Activated CD8-positive, alpha-beta memory T cell treated with anti-CD3 and anti-CD28 coated beads, Interleukin-2, amount 50 U/mL, for 24 hours (primary cell): ENCODE measurements around the gene AOPEP.

Experiments
- DNase-seq: peaks from one replicate; pipeline ENCODE4 v3.0.0-alpha.2; 2020; ENCODE audit errors: extremely low read depth

The AOPEP gene

DNA sequence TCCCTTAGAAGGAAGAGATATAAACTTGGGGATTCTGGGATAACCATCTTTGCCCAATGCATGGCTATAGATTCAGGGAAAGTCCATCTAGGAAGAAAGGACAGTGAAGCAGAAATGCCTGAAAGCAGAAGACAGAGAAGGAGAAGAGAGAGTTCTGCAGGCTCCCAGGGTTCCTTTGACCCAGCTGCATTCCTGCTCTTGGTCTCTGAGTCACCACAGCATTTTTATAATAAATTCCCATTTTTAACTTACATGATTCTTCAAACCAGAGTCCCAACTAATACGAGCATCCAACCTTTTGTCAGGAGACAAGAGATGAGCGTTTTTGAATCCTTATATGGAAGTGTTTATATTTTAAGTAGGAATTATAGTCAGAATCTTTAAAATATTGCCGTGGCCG is 12.0 kb upstream of the AOPEP start:
- DNase-seq: no peak

DNA sequence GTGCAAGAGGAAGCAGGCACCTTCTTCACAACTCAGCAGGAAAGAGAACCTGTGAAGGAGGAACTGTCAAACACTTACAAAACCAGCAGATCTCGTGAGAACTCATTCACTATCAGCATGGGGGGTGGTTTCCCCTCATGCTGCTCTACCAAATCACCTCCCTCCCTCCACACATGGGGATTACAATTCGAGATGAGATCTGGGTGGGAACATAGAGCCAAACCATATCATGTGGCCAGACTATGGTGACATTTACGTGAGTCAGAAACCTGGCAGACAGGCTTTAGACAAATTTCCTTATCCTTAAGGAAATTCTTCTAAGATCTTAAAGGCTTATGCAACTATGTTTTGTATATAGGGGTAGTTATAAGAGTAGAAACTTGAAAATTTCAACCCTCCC is 8.7 kb upstream of the AOPEP start:
- no peak for DNase-seq

DNA sequence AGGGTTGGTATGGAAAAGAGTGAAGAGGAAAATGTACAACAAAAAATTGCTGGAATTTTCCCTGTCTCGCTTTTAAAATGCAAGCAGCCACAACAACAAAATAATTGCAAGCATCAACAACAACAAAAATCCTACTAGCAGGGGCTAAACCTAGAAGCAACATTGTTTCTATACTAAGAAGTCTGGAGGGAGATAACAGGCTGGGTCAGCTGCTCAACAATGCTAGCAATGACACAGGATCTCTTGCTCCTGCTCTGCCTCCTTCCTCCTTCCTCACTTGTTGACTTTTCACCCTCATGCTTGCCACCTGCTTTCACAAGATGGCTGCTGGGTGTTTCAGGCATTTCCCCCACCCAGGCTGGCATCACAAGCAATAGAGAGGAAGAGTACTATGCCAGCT is 7.6 kb upstream of the AOPEP start:
- no peak for DNase-seq

DNA sequence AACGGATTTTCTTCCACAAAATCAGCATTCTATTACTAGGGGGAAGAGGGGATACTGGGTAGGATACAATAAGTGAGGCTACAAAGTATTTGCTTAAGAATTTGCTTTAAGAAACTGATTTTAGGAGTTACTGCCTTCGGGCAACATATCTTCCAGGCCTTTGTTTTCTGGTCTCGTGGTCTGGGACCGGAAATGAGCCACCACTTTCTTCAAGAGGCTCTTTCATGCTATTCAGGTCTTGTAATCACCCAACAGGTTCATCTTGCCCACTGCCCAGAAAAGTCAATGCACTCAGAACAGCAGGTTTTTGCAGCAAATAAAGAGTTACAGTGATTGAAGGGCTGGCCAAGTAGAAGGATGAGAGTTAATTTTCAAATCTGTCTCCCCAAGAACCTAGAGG is 6.6 kb upstream of the AOPEP start:
- DNase-seq: no peak

DNA sequence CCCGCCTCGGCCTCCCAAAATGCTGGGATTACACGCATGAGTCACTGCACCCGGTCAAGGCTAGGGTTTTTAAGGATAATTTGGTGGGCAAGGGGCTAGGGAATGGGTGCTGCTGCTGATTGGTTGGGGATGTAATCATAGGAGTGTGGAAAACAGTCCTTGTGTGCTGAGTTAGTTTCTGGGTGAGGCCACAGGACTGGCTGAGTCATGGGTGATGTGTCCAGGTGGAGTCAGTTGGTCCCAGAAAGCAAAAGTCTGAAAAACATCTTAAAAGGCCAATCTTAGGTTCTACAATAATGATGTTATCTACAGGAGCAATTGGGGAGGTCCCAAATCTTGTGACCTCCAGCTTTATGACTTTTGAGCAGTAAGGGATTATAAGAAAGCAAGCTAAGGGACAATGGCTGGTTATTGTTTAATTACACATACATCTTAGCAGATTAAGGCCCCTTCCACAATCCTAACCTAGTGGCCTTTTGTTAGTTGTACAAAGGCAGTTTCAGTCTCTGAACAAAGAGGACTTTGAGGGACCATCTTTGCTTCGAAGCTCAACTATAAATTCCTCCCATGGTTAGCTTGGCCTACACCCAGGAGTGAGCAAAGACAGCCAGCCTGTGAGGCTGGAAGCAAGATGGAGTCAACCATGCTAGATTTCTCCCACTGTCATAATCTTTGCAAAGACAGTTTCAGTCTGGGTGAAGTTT is 5.5 kb upstream of the AOPEP start:
- no peak for DNase-seq

DNA sequence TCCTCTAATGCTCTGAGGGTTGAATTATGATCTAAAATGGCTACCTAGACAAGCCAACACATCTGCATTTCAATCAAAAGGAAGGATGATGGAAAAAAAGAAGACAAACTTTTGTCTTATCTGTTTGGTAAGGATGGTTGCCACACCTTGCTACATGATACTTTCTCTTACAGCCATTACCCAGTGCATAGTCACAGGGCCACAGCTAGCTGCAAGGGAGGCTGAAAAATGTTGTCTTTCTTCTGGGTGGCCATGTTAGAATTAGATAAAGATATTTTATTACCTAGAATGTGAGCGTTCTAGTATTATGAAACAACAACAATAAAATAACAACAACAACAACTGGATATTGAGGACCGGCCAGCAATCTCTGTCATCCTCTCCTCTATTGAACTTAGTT is 4.7 kb upstream of the AOPEP start:
- no peak for DNase-seq

DNA sequence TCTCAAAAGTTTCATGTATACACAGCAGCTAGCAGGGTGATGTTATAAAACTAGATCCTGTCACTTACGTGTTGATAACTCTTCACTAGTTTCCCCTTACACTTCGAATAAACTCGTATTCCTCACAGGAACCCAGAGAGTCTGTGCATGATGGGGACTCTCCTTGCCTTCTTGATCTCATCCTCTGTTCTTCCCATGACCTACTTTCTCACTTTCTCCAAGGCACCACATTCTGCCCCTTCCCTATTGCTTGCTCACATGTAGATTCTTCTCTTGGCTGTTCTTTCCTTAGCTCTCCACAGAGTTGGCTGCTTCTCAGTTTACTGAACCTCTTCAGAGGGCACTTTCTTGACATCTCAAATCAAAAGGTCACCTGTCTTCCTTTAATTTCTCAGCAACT is 1.2 kb upstream of the AOPEP start:
- DNase-seq: no peak

DNA sequence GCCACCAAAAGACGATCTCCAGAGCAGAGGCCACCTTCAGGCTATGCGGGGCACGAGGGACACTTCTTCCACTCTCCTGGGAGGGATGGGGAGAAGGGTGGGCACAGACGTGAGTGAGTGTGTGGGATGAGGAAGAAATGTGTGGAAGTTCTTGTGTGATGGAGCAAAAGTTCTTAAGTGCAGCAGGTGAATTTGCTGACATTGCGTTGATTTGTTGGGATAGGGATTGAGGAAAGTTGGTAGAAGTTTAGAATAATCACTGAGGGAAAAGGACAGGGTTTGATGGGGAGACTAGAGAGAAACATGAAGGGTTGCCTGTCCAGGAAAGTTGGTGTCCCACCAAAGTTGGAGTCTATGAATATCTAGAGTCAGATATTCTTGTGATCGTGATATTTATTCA is 2.2 kb downstream of the AOPEP start:
- no peak for DNase-seq

DNA sequence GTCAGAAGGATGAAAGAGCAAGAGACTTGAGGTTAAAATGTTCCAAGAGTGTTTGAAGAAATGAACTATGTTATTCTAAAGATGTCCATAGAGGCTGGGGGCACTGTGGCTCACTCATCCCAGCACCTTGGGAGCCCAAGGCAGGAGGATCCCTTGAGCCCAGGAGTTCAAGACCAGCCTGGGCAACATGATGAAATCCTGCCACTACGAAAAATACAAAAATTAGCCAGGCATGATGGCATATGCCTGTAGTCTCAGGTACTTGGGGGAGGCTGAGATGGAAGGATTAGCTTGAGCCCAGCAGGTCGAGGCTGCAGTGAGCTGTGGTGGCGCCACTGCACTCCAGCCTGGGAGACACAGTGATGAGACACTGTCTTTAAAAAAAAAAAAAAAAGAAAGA is 2.7 kb downstream of the AOPEP start:
- no peak for DNase-seq

DNA sequence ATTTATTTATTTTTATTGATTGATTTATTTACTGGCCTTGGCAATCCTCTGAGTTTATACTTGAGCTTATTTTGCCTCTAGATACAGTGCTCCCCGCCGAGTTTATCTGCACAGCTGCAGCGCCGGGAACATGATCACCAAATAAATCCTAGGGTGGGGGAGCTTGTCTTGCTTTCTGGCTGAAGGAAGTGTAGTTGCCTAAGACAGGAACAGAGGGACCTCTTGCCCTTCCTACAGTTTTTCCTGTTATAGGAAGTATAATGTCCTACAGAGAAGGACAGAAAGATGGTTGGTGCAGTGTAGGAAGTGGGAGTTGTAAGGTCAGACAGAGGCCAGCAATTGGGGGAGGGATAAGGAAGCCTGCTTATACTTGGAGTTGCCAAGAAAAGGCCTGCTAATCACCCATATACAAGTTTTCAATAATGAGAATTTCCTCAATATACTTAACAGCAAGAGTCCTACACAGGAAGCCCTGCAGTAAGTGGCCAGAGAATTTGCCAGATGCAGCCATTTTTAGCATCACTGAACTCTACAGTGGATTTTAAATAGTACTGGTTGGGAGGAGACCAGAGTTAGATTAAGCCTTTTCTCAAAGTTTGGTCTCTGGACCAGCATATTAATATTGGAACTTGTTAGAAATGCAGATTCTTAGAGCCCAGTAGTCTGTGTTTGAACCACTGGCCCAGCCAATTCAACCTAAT is 7.7 kb downstream of the AOPEP start:
- no peak for DNase-seq

DNA sequence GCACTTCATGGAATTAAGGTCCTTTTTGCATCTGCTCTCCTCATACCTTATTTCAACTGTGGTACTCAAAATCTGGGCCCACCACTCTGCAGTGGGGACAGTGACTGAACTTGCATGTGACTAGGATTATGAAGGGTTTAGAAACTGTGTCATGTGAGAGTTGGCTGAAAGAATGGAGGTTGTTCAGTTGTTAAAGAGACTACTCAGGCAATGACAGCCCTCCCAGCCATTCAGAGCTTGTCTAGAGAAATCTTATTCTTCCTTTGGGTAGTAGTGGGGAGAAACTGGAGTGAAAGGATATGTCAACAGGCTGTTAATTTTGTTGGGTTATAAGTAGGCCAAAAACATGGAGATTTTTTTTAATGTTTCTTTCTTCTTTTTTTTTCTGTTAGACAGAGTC is 10.3 kb downstream of the AOPEP start:
- DNase-seq: no peak

DNA sequence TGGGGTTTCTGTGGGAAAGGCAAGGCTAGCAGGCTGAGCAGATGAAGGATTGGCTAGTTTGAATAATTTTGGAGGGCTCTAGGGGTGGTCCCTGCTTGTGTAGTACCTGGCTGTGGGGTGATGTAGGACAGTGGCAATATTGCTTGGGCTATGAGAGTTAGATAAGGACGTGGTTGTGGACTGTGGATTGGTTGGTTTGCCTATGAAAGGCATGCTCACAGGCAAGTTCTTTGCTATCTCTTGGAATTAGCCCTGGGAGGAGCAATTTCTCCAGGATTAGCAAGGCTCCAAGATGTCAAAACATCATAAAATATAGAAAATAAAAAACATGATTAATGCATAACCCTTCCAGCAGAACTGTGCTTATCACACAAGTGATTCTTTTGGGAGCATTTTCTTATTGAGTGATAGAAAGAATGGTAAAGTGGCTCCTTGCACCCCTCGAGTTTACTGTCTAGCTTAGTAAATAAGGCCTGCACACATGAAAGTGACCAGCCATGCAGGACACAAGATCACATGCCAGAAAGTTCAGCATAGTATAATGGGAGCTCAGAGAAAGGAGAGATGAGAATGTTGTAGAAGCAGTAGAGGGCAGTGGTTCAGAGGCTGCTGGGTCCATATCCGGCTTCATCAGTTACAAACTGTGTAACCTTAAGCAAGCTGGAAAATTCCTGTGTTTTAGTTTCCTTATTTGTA is 13.8 kb downstream of the AOPEP start:
- no peak for DNase-seq

DNA sequence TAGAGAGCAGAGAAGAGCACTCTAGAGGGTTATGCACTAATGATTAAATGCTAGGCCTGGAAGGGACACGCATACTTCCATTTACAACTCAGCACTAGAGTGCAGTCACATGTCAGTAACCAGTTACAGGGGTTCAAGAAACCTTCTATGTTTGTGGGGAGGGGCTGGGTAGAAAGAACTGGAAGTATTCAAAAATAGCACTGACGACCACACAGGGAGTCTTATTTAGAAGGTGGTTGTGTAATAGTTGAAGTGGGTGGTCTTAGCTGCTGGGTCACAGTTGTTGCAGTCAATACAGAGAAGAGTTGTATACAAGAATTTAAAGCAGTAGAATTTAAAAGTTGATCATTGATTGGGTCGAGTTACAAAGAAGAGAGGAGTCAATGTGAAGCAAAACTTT is 15.4 kb downstream of the AOPEP start:
- no peak for DNase-seq

DNA sequence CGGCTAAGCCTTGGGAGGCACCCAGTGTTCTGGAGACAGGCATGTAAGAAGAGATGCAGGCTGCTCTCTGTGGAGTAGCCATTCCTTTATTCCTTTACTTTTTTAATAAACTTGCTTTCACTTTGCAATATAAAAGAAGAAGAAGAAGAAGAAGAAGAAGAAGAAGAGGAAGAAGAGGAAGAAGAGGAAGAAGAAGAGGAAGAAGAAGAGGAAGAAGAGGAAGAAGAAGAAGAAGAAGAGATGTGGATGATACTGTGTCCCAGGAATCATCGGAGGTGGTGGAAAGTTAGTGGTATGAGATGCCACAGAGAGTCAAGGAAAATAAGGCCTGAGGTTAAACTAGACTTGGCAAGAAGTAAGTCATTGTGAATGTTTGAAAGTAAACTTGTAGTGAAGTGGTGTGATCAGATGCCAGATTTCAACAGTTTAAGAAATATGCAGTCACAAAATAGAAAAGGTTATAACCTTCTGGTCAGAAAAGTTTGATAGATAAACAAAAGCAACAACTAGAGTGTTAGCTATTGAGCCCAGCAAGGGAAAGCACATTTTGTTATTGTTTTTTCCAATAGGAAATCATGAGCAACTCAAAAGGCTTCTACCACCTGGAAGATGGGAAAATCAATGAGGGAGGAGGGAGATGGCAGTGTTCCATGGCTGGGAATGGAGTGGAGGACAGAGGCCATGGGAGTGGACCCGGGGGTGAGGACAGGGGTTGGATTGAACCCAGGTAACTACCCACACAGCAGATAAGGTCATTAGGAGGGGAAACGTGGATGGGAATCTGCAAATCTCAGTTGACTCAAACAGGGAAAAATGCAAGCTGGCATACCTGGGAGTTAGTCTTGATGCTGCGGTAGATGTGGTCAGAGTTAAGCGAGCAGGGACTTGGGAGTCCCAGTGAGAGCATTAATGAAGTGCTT is 16.8 kb downstream of the AOPEP start:
- DNase-seq: no peak

DNA sequence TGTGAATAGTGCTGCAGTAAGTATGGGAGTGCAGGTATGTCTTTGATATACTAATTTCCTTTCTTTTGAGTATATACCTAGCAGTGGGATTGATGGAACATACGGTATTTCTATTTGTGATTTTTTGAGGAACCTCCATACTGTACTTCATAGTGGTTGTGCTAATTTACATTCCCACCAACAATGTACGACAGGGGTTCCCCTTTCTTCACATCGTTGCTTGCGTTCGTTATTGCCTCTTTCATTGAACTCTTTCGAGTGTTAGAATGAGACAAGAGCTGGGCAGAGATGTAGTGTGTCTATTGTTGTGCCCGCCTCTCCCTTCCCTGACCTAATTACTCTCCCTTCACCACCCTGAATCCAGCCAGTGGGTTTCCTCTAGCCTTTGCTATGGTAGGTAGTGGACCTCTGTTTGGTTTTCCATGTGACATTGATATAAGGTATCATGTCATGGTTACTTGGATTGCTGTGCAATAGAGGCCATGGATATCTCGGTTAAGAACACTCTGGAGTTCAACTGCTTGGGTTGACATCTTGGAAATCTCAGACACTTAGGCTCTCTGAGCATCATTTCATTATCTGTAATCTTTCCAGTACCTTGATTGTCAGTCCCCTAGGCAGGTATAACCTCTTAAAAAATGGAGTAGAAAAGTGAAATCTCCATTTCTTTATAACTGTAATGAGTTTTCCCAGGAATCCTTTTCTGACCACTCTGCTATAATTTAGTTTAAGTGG is 19.5 kb downstream of the AOPEP start:
- no peak for DNase-seq

DNA sequence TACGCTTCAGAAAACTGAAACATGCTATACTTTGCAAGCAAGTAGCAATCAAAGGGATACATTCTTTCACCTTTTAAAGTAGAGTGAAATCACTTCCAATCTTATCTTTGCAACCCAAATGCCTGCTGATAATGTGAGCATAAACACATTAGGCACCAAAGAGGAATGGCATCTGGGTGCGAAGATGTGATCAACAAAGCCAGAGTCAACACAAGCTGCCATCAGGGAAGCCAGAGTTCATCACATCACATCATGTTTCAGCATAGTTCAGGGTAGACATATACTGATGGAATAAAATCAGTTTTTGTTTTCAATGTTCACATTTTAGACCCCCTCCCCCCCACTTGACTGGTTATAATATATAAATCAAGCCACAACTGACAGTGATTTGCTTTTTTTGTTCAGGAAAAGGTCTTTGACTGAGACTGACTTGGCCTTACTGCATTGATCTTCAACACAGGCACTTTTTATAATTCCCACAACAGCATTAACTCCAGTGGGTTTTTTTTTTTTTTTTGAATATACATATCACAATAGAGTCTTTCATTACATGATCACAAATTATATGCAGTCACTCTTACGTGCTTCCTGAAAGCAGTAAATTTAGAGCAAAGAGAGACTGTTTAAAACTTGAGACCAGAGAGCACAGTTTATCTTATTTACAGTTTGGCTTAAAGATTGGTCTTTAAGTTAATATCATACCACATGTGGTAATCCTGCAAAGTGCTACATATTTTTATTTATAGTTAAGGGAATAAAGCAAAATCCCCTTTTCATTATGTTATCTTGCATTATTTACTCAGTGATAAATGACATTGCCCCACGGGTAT is 20.3 kb downstream of the AOPEP start:
- DNase-seq: no peak

DNA sequence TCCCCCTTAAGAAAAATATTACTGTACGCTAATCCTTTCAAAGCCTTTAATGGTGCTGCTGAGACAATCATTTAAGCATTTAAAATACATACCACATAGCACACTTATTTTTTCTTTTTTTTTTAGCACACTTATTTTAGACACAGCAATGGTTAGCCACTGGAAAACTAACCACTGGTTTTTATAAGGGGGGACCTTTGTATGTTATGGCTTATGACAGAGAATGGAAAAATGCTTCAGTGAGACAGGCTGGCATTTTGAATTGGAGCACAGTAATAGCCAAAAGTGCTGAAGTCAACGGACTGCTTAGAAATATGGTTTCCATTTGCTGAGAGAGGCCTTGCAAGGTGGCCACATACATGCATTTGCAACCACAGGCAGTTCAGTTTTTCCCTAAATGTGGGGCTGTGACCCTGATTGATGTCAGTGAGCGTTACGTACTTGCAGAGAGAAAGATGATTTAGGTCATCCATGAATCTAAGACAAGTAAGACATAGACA is 28.5 kb downstream of the AOPEP start:
- DNase-seq: no peak

DNA sequence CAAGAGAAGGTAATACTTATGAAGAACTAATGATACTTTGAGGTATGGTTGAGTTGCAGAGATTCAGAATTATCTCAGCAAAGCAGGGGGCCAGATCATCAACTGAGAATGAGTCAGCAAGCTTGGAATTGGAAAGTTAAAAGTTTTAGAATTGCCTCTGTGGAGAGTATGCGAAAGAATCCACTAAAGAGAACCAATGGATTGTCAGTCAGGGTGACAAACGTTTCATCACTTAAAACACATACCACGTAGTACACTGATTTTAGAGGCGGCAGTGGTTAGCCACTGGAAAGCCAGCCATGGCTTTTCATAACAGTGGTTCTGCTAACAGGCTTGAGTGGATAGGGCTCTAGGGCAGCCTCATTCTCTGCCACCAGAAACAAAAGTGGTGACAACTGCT is 30.7 kb downstream of the AOPEP start:
- DNase-seq: no peak

DNA sequence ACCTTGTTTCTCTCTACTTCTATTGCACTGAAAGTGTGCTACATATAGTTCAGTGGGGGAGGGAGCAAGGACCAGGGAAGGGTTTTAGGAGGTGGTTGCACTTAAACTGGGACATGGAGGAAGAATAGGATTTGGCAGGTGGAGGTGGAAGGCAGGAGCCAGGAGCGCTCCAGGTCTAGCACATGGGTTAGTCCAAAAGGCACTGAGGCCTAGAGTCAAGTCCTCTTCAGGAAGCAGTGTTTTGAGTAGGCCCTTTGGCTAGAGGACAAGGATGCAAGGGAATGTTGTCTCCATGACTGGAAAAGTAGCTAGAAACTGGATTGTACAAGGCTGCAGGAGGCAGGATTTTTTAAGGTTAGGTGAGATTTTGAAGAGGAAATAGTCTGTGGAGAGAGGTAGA is 31.5 kb downstream of the AOPEP start:
- DNase-seq: no peak

DNA sequence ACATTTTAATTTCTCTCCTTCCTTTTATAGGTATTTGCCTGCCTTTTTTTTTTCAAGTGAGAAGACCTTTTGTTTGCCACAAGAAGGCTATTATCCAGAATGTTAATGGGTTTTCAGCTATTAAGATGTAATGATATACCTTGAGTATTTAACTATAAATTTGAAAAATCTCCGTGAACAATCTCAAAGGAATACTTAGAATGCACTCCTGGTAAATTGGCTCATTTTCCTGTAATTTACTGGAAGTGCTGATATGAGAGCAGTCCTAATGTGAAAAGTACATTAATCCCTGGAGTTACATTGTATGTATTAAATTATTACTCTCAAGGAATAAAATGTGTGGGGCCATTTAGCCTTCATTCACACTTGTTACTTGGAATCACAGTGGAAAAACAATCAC is 32.4 kb downstream of the AOPEP start:
- DNase-seq: no peak
